HepG2 (cell line): Measurements from ENCODE around the gene KDM3A. TPM values are rescaled to one million over a fixed set of nuclear protein-coding genes. Genes with fewer than 3 reads are reported as not detected.

Experiments used
- ATAC-seq: fragments of 200-7000 bp; cut with Tn5 transposase; 3 replicates; pipeline ENCODE4 v1.9.1; 2020; ENCODE audit warnings: mild to moderate bottlenecking, moderate library complexity
- BruUV-seq: library from RNA; stranded (reverse); fragments of 400-500 nt; replicated peaks from 2 replicates; lab custom pipeline; 2021; lab: Mats Ljungman, UMichigan
- CTCF ChIA-PET: fragments of 300-600 bp; formaldehyde crosslinking; extraction: SDS; loops from one replicate; lab custom pipeline; 2021; ENCODE audit warnings: low total read pairs, inconsistent platforms, low intra/inter-chr PET ratio; lab: Yijun Ruan, JAX
- POLR2A ChIA-PET: fragments of 350-600 bp; sonication (Branson Sonifier 250); formaldehyde crosslinking; loops from one replicate; lab custom pipeline; 2020; ENCODE audit warnings: antibody characterized with exemption, inconsistent platforms; lab: Yijun Ruan, JAX
- DNase-seq: peaks from one replicate; pipeline ENCODE4 v3.0.0-alpha.2; 2015; ENCODE audit warnings: low spot score
- FAIRE-seq: peaks from 3 replicates; lab custom pipeline; 2011; peaks lifted over from hg19 to GRCh38; lab: Jason Lieb, UNC
- H2AFZ ChIP-seq: one replicate; pipeline ENCODE4 v1.6.1; 2011; ENCODE audit warnings: low read length, inconsistent platforms
- H3K27ac ChIP-seq: fragments of 300-600 bp; 3 replicates; pipeline ENCODE4 v1.8.0; 2011; ENCODE audit warnings: mixed run types, mild to moderate bottlenecking, mixed read lengths, low read length, inconsistent platforms; ENCODE audit not compliant: insufficient read depth; ENCODE audit errors: extremely low read length
- H3K27me3 ChIP-seq, 2 experiments: fragments of 200-600 bp in 1 of 2; 2 replicates in 1 of 2; 3 replicates in 1 of 2; pipeline versions ENCODE4 v1.6.0 to v1.8.0; 2011; ENCODE audit warnings: low read length in 2 of 2, mild to moderate bottlenecking in 2 of 2, moderate library complexity in 2 of 2, inconsistent platforms in 1 of 2; ENCODE audit not compliant: insufficient read depth in 2 of 2, control insufficient read depth in 1 of 2
- H3K36me3 ChIP-seq, 2 experiments: fragments of 200-600 bp in 1 of 2; replicated peaks in 1 of 2; 2 replicates in 1 of 2; 3 replicates in 1 of 2; pipeline versions ENCODE4 v1.5.1 to v1.8.0; 2011; ENCODE audit warnings: low read length in 2 of 2, inconsistent platforms in 1 of 2; ENCODE audit not compliant: insufficient read depth in 2 of 2, control insufficient read depth in 1 of 2
- H3K4me1 ChIP-seq: 2 replicates; pipeline ENCODE4 v1.5.1; 2012; ENCODE audit warnings: low read length, inconsistent platforms; ENCODE audit not compliant: insufficient read depth
- H3K4me2 ChIP-seq: 2 replicates; pipeline ENCODE4 v1.6.0; 2011; ENCODE audit warnings: low read depth, low read length, inconsistent platforms
- H3K4me3 ChIP-seq, 3 experiments: fragments of 200-600 bp in 1 of 3; sonication (generic), shearing (Covaris generic) in 1 of 3; replicated peaks in 1 of 3; 2 replicates each; pipeline ENCODE4 v1.5.1; 2011 to 2016; ENCODE audit warnings: low read length in 3 of 3, inconsistent platforms in 2 of 3, low read depth in 2 of 3, mild to moderate bottlenecking in 2 of 3, control low read depth in 1 of 3, mixed read lengths in 1 of 3; ENCODE audit not compliant: insufficient read depth in 1 of 3
- H3K79me2 ChIP-seq: one replicate; pipeline ENCODE4 v1.6.1; 2011; ENCODE audit warnings: low read length, inconsistent platforms; ENCODE audit not compliant: insufficient read depth
- H3K9ac ChIP-seq: 2 replicates; pipeline ENCODE4 v1.6.0; 2011; ENCODE audit warnings: mild to moderate bottlenecking, low read depth, low read length, inconsistent platforms; ENCODE audit not compliant: insufficient read depth
- H3K9me3 ChIP-seq: 2 replicates; pipeline ENCODE4 v1.5.1; 2012; ENCODE audit warnings: mild to moderate bottlenecking, low read length
- H4K20me1 ChIP-seq: 2 replicates; pipeline ENCODE4 v1.6.0; 2011; ENCODE audit warnings: inconsistent platforms, mild to moderate bottlenecking, low read length, moderate library complexity; ENCODE audit not compliant: insufficient read depth
- AFF4 ChIP-seq: sonication (generic); formaldehyde crosslinking; IDR thresholded peaks from 2 replicates; pipeline ENCODE4 v1.4.0; 2020; ENCODE audit warnings: missing genetic modification reagents
- CENPT ChIP-seq: sonication (generic); formaldehyde crosslinking; IDR thresholded peaks from 2 replicates; pipeline ENCODE4 v1.8.0; 2022; ENCODE audit warnings: low read depth, mild to moderate bottlenecking, moderate library complexity, missing genetic modification reagents
- MAX ChIP-seq: IDR thresholded peaks from 2 replicates; pipeline ENCODE4 v1.6.1; 2012; ENCODE audit warnings: inconsistent platforms
- PLSCR1 ChIP-seq: sonication (generic); formaldehyde crosslinking; IDR thresholded peaks from 2 replicates; pipeline ENCODE4 v1.5.0; 2020; ENCODE audit warnings: missing genetic modification reagents, mild to moderate bottlenecking, borderline replicate concordance
- RELA ChIP-seq: sonication (generic); formaldehyde crosslinking; IDR thresholded peaks from 2 replicates; pipeline ENCODE4 v1.4.0; 2020; ENCODE audit warnings: missing genetic modification reagents
- TOE1 ChIP-seq: sonication (generic); formaldehyde crosslinking; IDR thresholded peaks from 2 replicates; pipeline ENCODE4 v1.4.0; 2020; ENCODE audit warnings: mild to moderate bottlenecking, missing genetic modification reagents
- ZNF317 ChIP-seq: sonication (generic); formaldehyde crosslinking; IDR thresholded peaks from 2 replicates; pipeline ENCODE4 v1.5.0; 2020; ENCODE audit warnings: mild to moderate bottlenecking, missing genetic modification reagents
- ZNF318 ChIP-seq: sonication (generic); formaldehyde crosslinking; IDR thresholded peaks from 2 replicates; pipeline ENCODE4 v1.4.0; 2020; ENCODE audit warnings: mild to moderate bottlenecking, missing genetic modification reagents
- ZNF724P ChIP-seq: sonication (generic); formaldehyde crosslinking; IDR thresholded peaks from 2 replicates; pipeline ENCODE4 v1.8.0; 2022; ENCODE audit warnings: missing genetic modification reagents, borderline replicate concordance
- ZNF792 ChIP-seq: IDR thresholded peaks from 2 replicates; pipeline ENCODE4 v1.6.1; 2016
- WGBS: methylation state at CpG from one replicate; pipeline ENCODE4 v1.1.6; 2017; ENCODE audit warnings: low lambda C conversion rate; 5-methylcytosine and 5-hydroxymethylcytosine counted together
- in situ Hi-C: cut with HindIII; loops from 2 replicates; pipeline ENCODE4 v1.10.0; 2017; ENCODE audit warnings: low pct_unique_long_range_greater_than_20kb; ENCODE audit not compliant: extremely low pct_ligation_motif_present
- intact Hi-C: fragments of 100-400 bp; cut with micrococcal nuclease; formaldehyde crosslinking; loops from one replicate; pipeline ENCODE4 v1.10.0; 2022; ENCODE audit not compliant: unreplicated experiment
- polyA plus RNA-seq, 8 experiments: library from polyadenylated mRNA; depleted of rRNA in 3 of 8; stranded (reverse) in 7 of 8; unstranded in 1 of 8; fragments of >200 nt; fragmentation: Illumina TruSeq in 4 of 8; extraction: Trizol in 4 of 8; gene quantifications; 2 replicates each; pipeline versions ENCODE4 v1.2.1 to v1.2.3, GENCODE V29; 2011 to 2016; ENCODE audit warnings: low read depth in 4 of 8, missing spikeins in 1 of 8, mixed read lengths in 1 of 8; ENCODE audit not compliant: insufficient read depth in 1 of 8
- total RNA-seq, 5 experiments: library from RNA; depleted of rRNA; stranded (reverse); fragments of >200 nt; fragmentation: Illumina TruSeq; extraction: Trizol; gene quantifications; 2 replicates each; pipeline ENCODE4 v1.2.3, GENCODE V29; 2016; ENCODE audit warnings: low read depth in 1 of 5

Gene KDM3A
- total and polyA plus RNA-seq, 2 of the 13 experiments (the other 11 are each of a cell fraction or from before 2014, with no cell fraction given): 21.0 to 70.2 TPM

- DNase-seq (no peak), ATAC-seq (no peak), FAIRE-seq (no peak)
- Histone ChIP-seq H2AFZ (no peak overlapping the region), H3K4me3 (no peak overlapping the region), H3K9ac (no peak overlapping the region), H3K9me3 (no peaks in the 10 kb centered on the region), H3K79me2 (no peaks in the 10 kb centered on the region), H3K27ac (no peak overlapping the region), H3K4me2 (no peak overlapping the region), H4K20me1 (no peaks in the 10 kb centered on the region), H3K4me1 (no peaks in the 10 kb centered on the region), H3K27me3 (peaks cover 0 to 22% of the 10 kb centered on the region in 2 experiments; a peak in 2 of 5 replicates), H3K36me3 (no peaks in the 10 kb centered on the region)
- in situ Hi-C loops: no loop called here
- ChIA-PET POLR2A (no interaction called here), CTCF (no interaction called here)
- BruUV-seq: no TSS peak
- 20% methylated on average over 2 of the region's 2 CpGs for WGBS
- intact Hi-C loops: no loop called here
- TF ChIP-seq RELA (CRISPR knock-in tag) (no peak), ZNF724P (CRISPR knock-in tag) (no peak), AFF4 (CRISPR knock-in tag) (no peak), PLSCR1 (CRISPR knock-in tag) (no peak), ZNF792 (CRISPR knock-in tag) (no peak), TOE1 (CRISPR knock-in tag) (no peak), ZNF318 (no peak), CENPT (CRISPR knock-in tag) (no peak), MAX (no peak), ZNF317 (CRISPR knock-in tag) (no peak)
Measured at GRCh38 chr2:86416146-86416545, 25.0 kb upstream of the KDM3A start.
